ELF-1 (cell line): ENCODE measurements around the gene ZFP82.
A peak's percentile ranks its signal among the peaks of the same experiment; 100 is the strongest.

Experiments
- DNase-seq: peaks from one replicate; pipeline ENCODE4 v3.0.0-alpha.2; 2016; ENCODE audit warnings: low read depth, low spot score

ZFP82 gene

DNA sequence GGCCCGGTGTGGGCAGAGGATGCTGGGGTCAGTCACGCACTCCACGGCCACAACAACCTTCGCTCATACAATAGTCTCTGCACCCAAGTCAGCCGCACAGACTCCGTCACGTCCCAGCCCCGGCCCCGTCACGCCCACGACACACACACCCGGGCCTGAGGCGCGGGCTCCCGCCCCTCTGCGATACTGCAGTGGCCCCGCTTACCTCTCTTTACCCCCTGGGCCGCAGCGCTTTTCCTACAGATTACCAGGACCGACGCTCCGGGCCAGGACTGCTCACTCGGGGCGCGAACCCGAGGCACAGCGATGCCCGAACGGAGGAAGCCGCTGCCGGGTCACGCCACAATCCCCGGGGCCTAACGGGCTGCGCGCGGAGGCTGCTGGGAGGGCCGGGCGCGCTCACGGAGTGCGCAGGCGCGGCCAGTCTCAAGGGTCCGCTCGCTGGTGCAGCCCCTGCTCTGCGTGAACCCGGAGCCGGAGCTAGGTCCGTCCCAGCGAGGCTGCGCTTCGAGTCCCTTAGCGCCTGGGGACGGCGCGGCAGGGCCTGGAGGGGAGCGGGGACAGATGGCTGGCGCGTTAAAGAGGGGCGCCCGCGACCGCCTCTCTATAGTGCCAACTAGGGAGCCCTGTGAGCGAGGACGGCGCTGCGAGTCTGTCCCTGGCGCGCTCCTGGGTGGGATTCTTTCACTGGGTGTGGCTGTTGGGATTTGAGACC is at the start of gene ZFP82:
Gene ZFP82, minus strand, starts transcription at position 358 of the 715 bp plus-strand sequence. CDS start 8,855 bp downstream, outside the sequence.
- DNase-seq = peak; percentile 94

DNA sequence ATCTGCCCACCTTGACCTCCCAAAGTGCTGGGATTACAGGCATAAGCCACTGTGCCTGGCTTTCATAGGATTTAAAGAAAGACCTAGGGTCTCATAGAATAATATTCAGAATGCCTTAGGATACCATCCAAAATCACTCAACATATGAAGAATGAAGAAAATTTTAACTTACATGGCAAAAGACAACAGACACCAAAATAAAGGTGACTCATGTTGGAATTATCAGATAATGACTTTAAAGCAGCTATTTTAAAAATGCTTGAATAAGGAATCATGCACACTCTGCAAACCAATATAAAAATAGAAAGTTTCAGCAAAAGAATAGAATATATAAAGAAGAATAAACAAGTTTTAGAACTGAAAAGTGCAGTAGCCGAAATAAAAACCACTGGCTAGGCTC is 41.6 kb upstream of the ZFP82 start:
- no peak for DNase-seq

DNA sequence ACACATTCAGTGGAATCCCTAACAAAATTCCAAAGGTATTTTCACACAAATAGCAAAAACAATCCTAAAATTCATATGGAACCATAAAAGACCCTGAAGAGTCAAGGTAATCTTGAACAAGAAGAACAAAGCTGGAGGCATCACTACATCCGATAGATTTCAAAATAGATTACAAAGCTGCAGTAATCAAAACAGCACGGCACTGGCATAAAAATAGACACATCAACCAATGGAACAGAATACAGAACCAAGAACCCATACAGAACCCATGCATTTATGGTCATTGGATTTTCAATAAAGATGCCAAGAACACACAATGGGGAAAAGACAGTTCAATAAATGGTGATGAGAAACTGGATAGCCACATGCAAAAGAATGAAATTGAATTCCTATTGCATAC is 38.4 kb upstream of the ZFP82 start:
- no peak for DNase-seq

DNA sequence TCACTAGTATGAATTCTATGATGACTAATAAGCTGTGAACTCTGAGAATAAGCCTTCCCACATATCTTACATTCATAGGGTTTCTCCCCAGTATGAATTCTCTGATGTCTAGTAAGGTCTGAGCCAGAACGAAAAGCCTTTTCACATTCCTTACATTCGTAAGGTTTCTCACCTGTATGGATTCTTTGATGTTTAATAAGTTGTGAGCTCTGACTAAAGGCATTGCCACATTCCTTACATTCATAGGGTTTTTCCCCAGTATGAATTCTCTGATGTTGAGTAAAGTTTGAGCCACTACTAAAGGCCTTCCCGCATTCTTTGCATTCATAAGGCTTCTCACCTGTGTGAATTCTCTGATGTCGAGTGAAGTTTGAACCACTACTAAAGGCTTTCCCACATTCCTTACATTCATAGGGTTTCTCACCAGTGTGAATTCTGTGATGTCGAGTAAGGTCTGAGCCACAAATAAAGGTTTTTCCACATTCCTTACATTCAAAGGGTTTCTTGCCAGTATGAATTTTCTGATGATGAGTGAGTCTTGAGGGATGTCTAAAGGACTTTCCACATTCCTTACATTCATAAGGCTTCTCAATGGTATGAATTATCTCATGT is 30.7 kb upstream of the ZFP82 start:
- DNase-seq = peak; percentile 1

DNA sequence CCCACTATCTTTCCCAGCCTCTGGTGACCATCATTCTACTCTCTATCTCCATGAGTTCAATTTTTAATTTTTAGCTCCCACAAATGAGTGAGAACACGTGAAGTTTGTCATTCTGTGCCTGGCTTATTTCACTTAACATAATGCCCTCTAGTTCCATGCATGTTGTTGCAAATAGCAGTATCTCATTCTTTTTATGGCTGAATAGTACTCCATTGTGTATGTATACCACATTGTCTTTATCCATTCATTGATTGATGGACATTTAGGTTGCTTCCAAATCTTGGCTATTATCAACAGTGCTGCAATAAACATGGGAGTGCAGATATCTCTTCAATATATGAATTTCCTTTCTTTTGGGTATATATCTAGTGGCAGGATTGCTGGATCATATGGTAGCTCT is 22.9 kb upstream of the ZFP82 start:
- DNase-seq = no peak

DNA sequence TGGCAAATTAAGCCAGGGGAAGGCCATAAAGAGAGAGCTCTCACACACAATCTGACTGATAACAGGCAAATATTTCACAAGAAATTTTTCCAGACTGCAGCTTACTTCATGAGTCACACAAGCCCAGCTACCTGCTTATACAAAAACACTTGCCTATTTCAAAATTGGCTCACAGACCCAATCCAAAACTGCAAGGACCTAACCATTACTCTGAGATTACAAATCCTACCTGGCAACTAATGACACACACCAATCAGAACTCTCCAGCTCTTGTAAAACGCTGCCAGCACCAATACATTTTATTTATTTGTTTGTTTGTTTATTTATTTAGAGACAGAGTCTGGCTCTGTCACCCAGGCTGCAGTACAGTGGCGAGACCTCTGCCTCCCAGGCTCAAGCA is 18.1 kb upstream of the ZFP82 start:
- no peak for DNase-seq

DNA sequence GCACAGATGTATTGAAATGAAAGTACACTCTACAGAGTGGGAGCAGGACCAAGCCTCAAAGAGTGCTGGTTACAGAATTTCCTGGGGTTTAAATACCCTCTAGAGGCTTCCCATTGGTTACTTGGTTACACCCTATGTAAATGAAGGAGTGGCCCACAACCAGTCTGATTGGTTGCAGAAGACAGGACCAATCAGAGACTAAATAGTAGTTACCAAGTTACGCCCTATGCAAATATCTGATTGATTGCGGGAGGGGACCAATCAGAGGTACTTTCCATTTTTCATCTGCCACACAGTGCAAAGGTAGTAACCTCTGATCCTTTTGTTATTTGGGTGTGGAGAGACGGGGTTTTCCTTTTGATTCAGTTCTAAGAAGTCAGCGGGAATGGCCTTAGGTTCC is 5.5 kb upstream of the ZFP82 start:
- peak; percentile 3 for DNase-seq

DNA sequence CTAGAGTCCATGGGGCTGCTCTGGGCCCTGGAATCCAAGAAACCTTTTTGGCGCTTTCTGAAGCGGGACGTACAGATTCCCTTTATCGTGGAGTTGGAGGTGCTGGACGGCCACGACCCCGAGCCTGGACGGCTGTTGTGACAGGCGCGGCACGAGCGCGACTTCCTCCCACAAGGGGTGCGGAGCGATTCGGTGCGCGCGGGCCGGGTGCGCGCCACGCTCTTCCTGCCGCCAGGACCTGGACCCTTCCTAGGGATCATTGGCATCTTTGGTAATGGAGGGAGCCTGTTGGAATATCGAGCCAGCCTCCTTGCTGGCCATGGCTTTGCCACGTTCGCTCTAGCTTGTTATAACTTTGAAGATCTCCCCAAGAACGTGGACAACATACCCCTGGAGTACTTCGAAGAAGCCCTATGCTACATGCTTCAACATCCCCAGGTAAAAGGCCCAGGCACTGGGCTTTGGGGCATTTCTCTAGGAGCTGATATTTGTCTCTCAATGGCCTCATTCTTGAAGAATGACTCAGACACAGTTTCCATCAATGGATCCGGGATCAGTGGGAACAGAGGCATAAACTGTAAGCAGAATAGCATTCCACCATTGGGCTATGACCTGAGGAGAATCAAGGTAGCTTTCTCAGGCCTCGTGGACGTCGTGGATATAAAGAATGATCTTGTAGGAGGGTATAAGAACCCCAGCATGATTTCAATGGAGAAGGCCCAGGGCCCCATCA is 3.5 kb upstream of the ZFP82 start:
- DNase-seq = peak; percentile 43

DNA sequence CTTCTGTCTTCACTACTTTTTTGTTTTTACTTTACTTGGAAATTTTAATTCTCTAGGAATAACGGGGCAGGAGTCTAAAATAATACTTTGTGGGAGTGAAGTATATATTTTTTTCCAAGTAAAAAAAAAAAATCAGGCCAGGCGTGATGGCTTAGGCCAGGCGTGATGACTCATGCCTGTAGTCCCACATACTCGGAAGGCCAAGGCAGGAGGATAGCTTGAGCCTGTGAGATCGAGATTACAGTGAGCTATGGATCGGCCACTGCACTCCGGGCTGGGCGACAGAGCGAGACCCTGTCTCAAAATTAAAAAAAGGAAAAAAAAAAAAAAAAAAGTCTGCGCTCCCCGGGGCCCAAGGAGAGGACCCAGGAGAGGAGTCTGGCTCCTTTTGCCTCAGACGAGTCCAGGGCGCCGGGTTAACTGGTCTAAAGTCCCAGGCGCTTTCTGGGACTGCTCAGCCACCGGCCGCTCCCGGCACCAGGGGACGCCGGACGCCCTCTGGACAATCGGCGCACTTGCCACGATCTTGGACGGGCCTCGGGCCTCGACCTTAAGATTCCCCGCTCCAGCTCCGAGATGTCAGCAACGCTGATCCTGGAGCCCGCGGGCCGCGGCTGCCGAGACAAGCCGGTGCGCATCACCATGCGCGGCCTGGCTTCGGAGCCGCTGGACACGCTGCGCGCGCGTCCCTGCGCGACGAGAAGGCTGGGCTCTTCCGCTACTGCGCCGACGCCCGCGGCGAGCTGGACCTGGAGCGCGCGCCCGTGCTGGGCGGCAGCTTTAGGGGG is 2.7 kb upstream of the ZFP82 start:
- DNase-seq = peak; percentile 69

DNA sequence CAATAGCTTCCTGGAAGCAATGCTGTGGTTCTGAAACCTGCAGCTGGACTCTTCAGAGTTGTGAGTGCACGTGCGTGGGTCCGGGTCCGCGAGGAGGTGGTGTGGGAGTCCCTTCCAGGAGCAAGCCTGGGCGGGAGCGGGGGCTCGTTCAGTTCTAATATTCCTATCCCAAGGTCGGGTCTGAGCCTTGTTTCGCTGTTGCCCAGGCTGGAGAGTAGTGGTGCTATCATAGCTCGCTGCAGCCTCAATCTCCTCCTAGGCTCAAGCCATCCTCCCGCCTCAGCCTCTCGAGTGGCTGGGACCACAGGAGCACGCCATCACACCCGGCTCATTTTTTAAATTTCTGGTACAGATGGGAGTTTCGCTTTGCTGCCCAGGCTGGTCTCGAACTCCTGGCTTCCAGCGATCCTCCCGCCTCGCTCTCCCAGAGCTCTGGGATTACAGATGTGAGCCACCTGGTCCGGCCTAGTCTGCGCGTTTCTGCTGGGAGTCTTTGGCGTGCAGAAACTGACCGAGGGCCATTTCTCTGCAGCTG is 625 bp downstream of the ZFP82 start:
- no peak for DNase-seq

DNA sequence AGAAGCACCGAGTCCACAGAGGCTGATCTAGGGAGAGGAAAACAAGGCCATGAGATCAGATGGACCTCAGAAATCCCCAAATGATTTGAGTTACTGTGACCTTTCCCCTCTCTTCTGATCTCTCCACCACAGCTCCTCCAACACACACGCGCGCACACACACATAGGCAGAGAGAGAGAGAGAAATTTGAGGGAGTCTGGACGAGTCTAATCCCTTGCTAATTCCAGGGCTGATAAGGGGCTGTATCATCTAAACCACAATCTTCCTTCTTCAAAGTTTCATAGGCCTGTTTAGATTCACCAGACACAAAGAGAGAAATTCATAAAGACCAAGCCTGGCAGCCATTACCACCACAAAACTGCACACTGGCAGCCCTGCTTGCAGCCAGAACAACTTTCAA is 8.6 kb downstream of the ZFP82 start:
- peak; percentile 40 for DNase-seq

DNA sequence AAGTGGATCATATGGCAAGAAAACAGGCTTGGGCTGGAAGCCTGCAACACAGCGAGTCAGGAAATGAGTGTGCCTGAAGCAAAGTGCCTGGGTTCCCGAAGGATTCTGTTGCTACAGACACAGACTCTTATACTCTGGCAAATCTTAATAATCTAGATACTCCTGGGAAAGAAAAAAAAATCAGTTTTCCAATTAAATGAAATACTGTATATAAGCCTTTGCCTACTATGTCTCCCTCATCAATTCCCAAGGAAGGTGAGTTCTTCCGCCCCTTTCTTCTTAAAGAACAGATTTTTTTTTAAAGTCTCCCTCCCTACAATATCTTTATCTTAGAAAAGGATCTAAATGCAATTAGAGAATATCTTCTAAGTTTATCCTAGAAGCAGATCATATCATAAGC is 10.3 kb downstream of the ZFP82 start:
- DNase-seq = no peak

DNA sequence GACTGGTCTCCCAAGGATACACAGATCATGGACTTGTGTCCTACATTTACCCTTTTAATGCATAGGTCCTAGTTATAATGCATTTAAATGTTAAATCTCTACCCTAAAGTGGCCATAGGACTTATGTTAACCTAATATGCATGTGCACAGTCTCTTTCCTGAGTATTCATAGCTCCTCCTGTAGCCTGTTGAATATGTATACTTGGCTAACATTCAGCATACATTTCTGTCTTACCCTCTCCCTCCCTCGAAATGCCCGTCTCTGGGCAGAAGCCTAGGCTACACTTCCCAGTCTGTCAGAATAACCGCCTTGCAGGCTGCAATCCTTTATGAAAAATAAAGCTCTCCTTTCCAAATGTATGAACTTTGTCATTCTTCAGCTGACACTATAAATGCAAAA is 13.9 kb downstream of the ZFP82 start:
- DNase-seq = no peak

DNA sequence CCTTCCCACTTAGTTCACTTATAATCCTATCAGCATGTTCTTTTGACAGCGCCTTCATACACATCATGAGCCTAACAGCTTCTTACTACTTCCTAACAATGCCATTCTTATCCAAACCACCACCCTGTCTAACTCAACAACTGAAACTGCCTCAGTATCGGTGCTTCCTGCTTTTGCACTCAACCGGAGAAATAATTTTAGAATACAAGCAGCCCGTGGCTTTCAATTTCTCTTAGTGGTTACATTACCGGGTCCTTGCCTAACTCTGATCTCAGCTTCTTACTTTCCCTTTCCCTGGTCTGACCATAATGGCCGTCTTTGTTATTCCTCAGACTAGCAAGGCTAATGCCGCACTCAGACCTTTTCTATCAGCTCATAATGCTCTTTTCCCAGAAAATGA is 17.0 kb downstream of the ZFP82 start:
- no peak for DNase-seq

DNA sequence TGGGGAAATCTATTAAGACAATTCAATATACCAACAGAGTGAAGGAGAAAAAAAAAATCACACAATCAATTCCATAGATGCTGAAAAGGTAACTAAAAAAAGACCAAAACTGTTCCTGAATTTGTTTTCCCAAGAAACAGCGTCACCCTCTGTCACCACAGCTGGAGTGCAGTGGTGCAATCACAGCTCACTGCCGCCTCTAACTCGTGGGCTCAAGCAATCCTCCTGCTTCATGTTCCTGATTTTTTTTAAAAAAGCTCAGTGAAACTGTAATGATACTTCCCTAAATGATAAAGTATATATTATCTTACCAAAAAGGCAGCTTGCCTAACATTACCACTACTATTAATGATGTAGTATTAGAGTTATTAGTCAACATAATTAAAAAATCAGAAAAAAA is 19.9 kb downstream of the ZFP82 start:
- DNase-seq = no peak

DNA sequence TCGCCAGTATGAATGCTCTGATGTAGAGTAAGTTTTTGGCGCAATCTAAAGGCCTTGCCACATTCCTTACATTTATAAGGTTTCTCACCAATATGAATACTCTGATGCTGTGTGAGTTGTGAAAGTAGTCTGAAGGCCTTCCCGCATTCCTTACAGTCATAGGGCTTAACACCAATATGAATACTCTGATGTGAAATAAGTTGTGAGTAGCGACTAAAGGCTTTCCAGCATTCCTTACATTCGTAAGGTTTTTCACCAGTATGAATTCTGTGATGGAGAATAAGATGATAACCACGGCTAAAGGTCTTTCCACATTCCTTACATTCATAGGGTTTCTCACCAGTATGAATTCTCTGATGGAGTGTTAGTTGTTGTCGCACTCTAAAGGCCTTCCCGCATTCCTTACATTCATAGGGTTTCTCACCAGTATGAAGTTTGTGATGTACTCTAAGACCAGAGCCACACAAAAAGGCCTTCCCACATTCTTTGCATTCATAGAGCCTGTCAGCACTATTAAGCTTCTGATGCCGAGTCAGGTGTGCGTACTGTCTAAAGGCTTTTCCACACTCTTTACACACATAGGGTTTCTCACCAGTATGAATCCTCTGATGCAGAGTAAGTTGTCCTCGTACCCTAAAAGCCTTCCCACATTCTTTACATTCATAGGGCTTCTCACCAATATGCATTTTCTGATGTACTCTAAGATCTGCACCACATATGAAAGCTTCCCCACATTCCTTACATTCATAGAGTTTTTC is 25.3 kb downstream of the ZFP82 start:
- DNase-seq = peak; percentile 13

DNA sequence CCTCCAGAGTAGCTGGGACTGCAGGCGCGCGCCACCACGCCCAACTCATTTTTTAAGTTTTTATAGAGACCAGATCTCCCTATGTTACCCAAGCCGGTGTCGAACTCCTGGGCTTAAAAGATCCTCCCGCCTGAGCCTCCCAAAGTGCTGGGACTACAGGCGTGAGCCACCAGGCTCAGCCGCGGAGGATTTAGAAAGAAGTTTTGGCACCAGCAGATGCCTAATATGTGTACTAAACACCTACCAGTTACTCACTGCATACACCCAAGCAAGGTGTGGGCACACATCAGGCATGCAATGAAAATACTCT is 39.0 kb downstream of the ZFP82 start:
- DNase-seq = no peak

DNA sequence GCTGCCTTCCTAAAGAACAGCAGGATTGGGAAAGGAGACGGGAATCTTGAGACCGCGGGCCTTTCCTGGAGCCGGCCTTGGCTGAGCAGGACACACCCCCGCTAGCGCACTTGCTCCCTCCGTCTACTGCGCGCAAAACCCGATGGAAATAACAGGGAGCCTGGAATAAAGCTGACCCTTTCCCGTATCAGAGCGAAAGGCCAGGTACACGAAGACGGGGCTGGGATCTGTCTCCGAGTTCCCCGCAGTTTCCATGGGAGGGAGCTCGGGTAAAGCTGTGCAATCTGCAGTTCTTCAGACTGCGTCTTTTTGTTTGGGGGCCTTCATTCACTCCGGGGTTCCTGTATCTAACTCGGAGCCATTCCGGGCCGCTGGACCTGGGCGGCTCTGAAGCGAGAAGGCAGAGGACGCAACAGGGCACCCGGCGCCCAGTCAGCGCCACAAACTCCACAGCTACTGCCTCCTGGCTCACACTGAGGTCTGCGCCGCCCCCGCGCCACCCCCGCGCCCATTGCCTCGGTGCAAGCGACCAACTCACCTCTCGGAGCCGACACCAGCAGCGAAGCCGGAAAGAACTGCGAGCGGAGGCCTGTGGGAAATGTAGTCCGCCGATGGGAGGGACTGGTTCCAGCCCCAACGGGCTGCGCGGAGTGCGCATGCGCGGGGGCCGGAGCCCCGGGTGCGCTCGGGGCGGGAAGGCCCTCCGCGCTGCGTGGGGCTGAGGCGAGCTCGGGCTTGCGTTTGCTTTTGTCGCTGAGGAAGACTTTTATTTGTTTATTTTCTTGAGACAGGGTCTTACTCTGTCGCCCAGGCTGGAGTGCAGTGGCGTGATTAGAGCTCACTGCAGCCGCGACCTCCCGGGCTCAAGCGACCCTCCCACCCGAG is 39.6 kb downstream of the ZFP82 start, which contains the start of gene ZFP14:
Gene ZFP14, minus strand, starts transcription at position 577 of the 885 bp plus-strand sequence. CDS start 11,309 bp downstream, outside the sequence.
- peak; percentile 97 for DNase-seq

DNA sequence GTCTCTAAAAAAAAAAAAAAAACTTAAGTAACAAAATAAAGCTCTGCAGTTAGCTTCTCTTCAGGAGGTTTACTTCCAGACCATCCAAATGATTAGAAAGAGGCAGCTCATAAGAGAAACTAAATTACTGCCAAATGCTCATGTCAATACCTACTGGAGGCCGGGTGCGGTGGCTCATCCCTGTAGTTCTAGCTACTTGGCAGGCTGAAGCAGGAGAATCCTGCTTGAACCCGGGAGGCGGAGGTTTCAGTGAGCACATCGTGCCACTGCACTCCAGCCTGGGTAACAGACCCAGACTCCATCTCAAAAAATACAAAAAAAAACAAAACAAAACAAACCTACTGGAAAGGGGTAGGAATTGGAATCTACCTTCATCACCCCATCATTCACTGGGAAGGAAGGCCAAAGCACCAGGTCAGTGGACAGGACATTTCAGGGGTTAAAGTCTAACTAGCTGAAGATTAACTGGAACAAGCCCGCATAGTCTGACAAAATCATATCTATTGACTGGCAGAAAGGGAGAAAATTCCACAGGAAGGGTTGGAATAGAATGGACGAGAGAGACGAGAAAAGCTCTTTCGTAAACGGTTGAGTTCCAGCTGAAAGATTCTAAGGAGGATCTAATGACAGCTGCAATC is 40.8 kb downstream of the ZFP82 start:
- no peak for DNase-seq
